ENCODE data around the gene PET117.

PET117 gene

GRCh38 chr20:18154342-18154741 is 16.7 kb downstream of the PET117 start:
- peaks cover 16 to 64% of the 10 kb centered on the region in 2 experiments for H3K36me3 ChIP-seq (ENCODE audit: control insufficient read depth in 1 of 2, insufficient read depth in 2 of 2, low read depth in 1 of 2, low read length in 2 of 2)
- no peak overlapping the region for H3K4me2 ChIP-seq (ENCODE audit: low read length, poor library complexity, severe bottlenecking)
- no peak overlapping the region for H3K23ac ChIP-seq (ENCODE audit: low read length in 2 of 2)
- H3K27me3 ChIP-seq (ENCODE audit: control insufficient read depth in 1 of 2, insufficient read depth in 1 of 2, low read length in 2 of 2), result no peaks in the 10 kb centered on the region
- H3K9me3 ChIP-seq (ENCODE audit: control insufficient read depth, low read length), result no peaks in the 10 kb centered on the region
- H2BK120ac ChIP-seq (ENCODE audit: low read depth, low read length), result no peak overlapping the region
- H2BK12ac ChIP-seq (ENCODE audit: low read length in 2 of 2), result no peak overlapping the region
- no peak overlapping the region for H2BK5ac ChIP-seq (ENCODE audit: low read depth, low read length, poor library complexity, severe bottlenecking)
- no peak overlapping the region for H2AFZ ChIP-seq (ENCODE audit: low read depth, low read length)
- no peak overlapping the region for H3K18ac ChIP-seq (ENCODE audit: low read depth in 1 of 2, low read length in 2 of 2)
- no peak for DNase-seq
- no peak overlapping the region for H4K91ac ChIP-seq (ENCODE audit: low read length)
- no peak overlapping the region for H3K4ac ChIP-seq (ENCODE audit: low read depth in 1 of 2, low read length in 2 of 2)
- no peak overlapping the region for H3K4me3 ChIP-seq (ENCODE audit: insufficient read depth in 1 of 2, low read depth in 1 of 2, low read length in 2 of 2)
- H3K79me1 ChIP-seq (replicated peaks; ENCODE audit: low read length, poor library complexity, severe bottlenecking), result peaks cover 6% of the 10 kb centered on the region
- H4K8ac ChIP-seq (ENCODE audit: low read length), result no peak overlapping the region
- H3K27ac ChIP-seq (ENCODE audit: low read length, poor library complexity, severe bottlenecking), result no peak overlapping the region
- no peak overlapping the region for H3K14ac ChIP-seq (ENCODE audit: low read length in 2 of 2)
- H2AK5ac ChIP-seq (ENCODE audit: low read length, severe bottlenecking), result no peak overlapping the region
- 97% methylated on average over 8 of the region's 9 CpGs for WGBS
- H3K4me1 ChIP-seq (ENCODE audit: control insufficient read depth, insufficient read depth, low read depth, low read length), result no peaks in the 10 kb centered on the region
- H2BK15ac ChIP-seq (ENCODE audit: low read depth, poor library complexity, severe bottlenecking), result no peak overlapping the region
- no peak overlapping the region for H3K9ac ChIP-seq (ENCODE audit: low read length)

GRCh38 chr20:18156045-18156444 is 18.4 kb downstream of the PET117 start:
- no peak overlapping the region for H3K4ac ChIP-seq (ENCODE audit: low read depth in 1 of 2, low read length in 2 of 2)
- H3K79me1 ChIP-seq (replicated peaks; ENCODE audit: low read length, poor library complexity, severe bottlenecking), result peaks cover 4% of the 10 kb centered on the region
- no peak overlapping the region for H2BK12ac ChIP-seq (ENCODE audit: low read length in 2 of 2)
- no peak overlapping the region for H4K8ac ChIP-seq (ENCODE audit: low read length)
- H3K18ac ChIP-seq (ENCODE audit: low read depth in 1 of 2, low read length in 2 of 2), result no peak overlapping the region
- no peaks in the 10 kb centered on the region for H3K4me1 ChIP-seq (ENCODE audit: control insufficient read depth, insufficient read depth, low read depth, low read length)
- H3K23ac ChIP-seq (ENCODE audit: low read length in 2 of 2), result no peak overlapping the region
- H3K14ac ChIP-seq (ENCODE audit: low read length in 2 of 2), result no peak overlapping the region
- no peak overlapping the region for H2BK15ac ChIP-seq (ENCODE audit: low read depth, poor library complexity, severe bottlenecking)
- no peak overlapping the region for H4K91ac ChIP-seq (ENCODE audit: low read length)
- no peaks in the 10 kb centered on the region for H3K9me3 ChIP-seq (ENCODE audit: control insufficient read depth, low read length)
- H3K36me3 ChIP-seq (ENCODE audit: control insufficient read depth in 1 of 2, insufficient read depth in 2 of 2, low read depth in 1 of 2, low read length in 2 of 2), result peaks cover 15 to 59% of the 10 kb centered on the region in 2 experiments
- H2AFZ ChIP-seq (ENCODE audit: low read depth, low read length), result no peak overlapping the region
- H2BK5ac ChIP-seq (ENCODE audit: low read depth, low read length, poor library complexity, severe bottlenecking), result no peak overlapping the region
- DNase-seq, result no peak
- no peak overlapping the region for H3K4me2 ChIP-seq (ENCODE audit: low read length, poor library complexity, severe bottlenecking)
- no peak overlapping the region for H2AK5ac ChIP-seq (ENCODE audit: low read length, severe bottlenecking)
- H2BK120ac ChIP-seq (ENCODE audit: low read depth, low read length), result no peak overlapping the region
- WGBS, result 90% methylated on average over 4 of the region's 4 CpGs
- no peak overlapping the region for H3K27ac ChIP-seq (ENCODE audit: low read length, poor library complexity, severe bottlenecking)
- no peak overlapping the region for H3K4me3 ChIP-seq (ENCODE audit: insufficient read depth in 1 of 2, low read depth in 1 of 2, low read length in 2 of 2)
- no peak overlapping the region for H3K9ac ChIP-seq (ENCODE audit: low read length)
- H3K27me3 ChIP-seq (ENCODE audit: control insufficient read depth in 1 of 2, insufficient read depth in 1 of 2, low read length in 2 of 2), result no peaks in the 10 kb centered on the region

- Histone ChIP-seq H3K4ac (ENCODE audit: low read depth in 1 of 2, low read length in 2 of 2) (no peak overlapping the region), H3K4me1 (ENCODE audit: control insufficient read depth, insufficient read depth, low read depth, low read length) (no peaks in the 10 kb centered on the region)
- 79% methylated on average over 2 of the region's 2 CpGs for WGBS
These were observed 26.7 kb downstream of the PET117 start for GRCh38 chr20:18164356-18164755.

GRCh38 chr20:18165553-18165952 is 27.9 kb downstream of the PET117 start:
- Histone ChIP-seq H3K27ac (ENCODE audit: low read length, poor library complexity, severe bottlenecking) (no peak overlapping the region), H3K4me2 (ENCODE audit: low read length, poor library complexity, severe bottlenecking) (no peak overlapping the region), H3K36me3 (ENCODE audit: control insufficient read depth in 1 of 2, insufficient read depth in 2 of 2, low read depth in 1 of 2, low read length in 2 of 2) (peaks cover 17 to 46% of the 10 kb centered on the region in 2 experiments), H2BK12ac (ENCODE audit: low read length in 2 of 2) (no peak overlapping the region), H3K18ac (ENCODE audit: low read depth in 1 of 2, low read length in 2 of 2) (no peak overlapping the region), H3K23ac (ENCODE audit: low read length in 2 of 2) (no peak overlapping the region), H4K91ac (ENCODE audit: low read length) (no peak overlapping the region), H3K9me3 (ENCODE audit: control insufficient read depth, low read length) (no peaks in the 10 kb centered on the region), H3K79me1 (replicated peaks; ENCODE audit: low read length, poor library complexity, severe bottlenecking) (peaks cover 12% of the 10 kb centered on the region), H2BK15ac (ENCODE audit: low read depth, poor library complexity, severe bottlenecking) (no peak overlapping the region), H3K4ac (ENCODE audit: low read depth in 1 of 2, low read length in 2 of 2) (no peak overlapping the region), H2AK5ac (ENCODE audit: low read length, severe bottlenecking) (no peak overlapping the region), H2AFZ (ENCODE audit: low read depth, low read length) (no peak overlapping the region), H4K8ac (ENCODE audit: low read length) (peak overlapping the region; percentile 19), H2BK120ac (ENCODE audit: low read depth, low read length) (no peak overlapping the region), H3K27me3 (ENCODE audit: control insufficient read depth in 1 of 2, insufficient read depth in 1 of 2, low read length in 2 of 2) (no peaks in the 10 kb centered on the region), H3K9ac (ENCODE audit: low read length) (no peak overlapping the region), H2BK5ac (ENCODE audit: low read depth, low read length, poor library complexity, severe bottlenecking) (no peak overlapping the region), H3K4me3 (ENCODE audit: insufficient read depth in 1 of 2, low read depth in 1 of 2, low read length in 2 of 2) (no peak overlapping the region), H3K14ac (ENCODE audit: low read length in 2 of 2) (no peak overlapping the region), H3K4me1 (ENCODE audit: control insufficient read depth, insufficient read depth, low read depth, low read length) (no peaks in the 10 kb centered on the region)
- no peak for DNase-seq
- 87% methylated on average over 3 of the region's 3 CpGs for WGBS

More at GRCh38 chr20:18164356-18164755, 26.7 kb downstream of the PET117 start:
- no peak for DNase-seq
- no peaks in the 10 kb centered on the region for H3K9me3 ChIP-seq (ENCODE audit: control insufficient read depth, low read length)
- no peak overlapping the region for H4K8ac ChIP-seq (ENCODE audit: low read length)
- H3K4me2 ChIP-seq (ENCODE audit: low read length, poor library complexity, severe bottlenecking), result no peak overlapping the region
- no peak overlapping the region for H3K18ac ChIP-seq (ENCODE audit: low read depth in 1 of 2, low read length in 2 of 2)
- H3K27me3 ChIP-seq (ENCODE audit: control insufficient read depth in 1 of 2, insufficient read depth in 1 of 2, low read length in 2 of 2), result no peaks in the 10 kb centered on the region
- H2AFZ ChIP-seq (ENCODE audit: low read depth, low read length), result no peak overlapping the region
- H3K79me1 ChIP-seq (replicated peaks; ENCODE audit: low read length, poor library complexity, severe bottlenecking), result peaks cover 11% of the 10 kb centered on the region
- H3K9ac ChIP-seq (ENCODE audit: low read length), result no peak overlapping the region
- no peak overlapping the region for H2BK120ac ChIP-seq (ENCODE audit: low read depth, low read length)
- H2BK5ac ChIP-seq (ENCODE audit: low read depth, low read length, poor library complexity, severe bottlenecking), result no peak overlapping the region
- no peak overlapping the region for H3K14ac ChIP-seq (ENCODE audit: low read length in 2 of 2)
- H3K27ac ChIP-seq (ENCODE audit: low read length, poor library complexity, severe bottlenecking), result no peak overlapping the region
- no peak overlapping the region for H2AK5ac ChIP-seq (ENCODE audit: low read length, severe bottlenecking)
- H3K36me3 ChIP-seq (ENCODE audit: control insufficient read depth in 1 of 2, insufficient read depth in 2 of 2, low read depth in 1 of 2, low read length in 2 of 2), result peaks cover 17 to 48% of the 10 kb centered on the region in 2 experiments
- no peak overlapping the region for H2BK15ac ChIP-seq (ENCODE audit: low read depth, poor library complexity, severe bottlenecking)
- H4K91ac ChIP-seq (ENCODE audit: low read length), result no peak overlapping the region
- no peak overlapping the region for H2BK12ac ChIP-seq (ENCODE audit: low read length in 2 of 2)
- H3K23ac ChIP-seq (ENCODE audit: low read length in 2 of 2), result no peak overlapping the region
- no peak overlapping the region for H3K4me3 ChIP-seq (ENCODE audit: insufficient read depth in 1 of 2, low read depth in 1 of 2, low read length in 2 of 2)

Measured in mesenchymal stem cell (in vitro differentiated cells and primary cell).